Stimulated activated CD8-positive, alpha-beta memory T cell treated with anti-CD3 and anti-CD28 coated beads, Interleukin-7, amount 100 ng/mL, for 48 hours (primary cell): ENCODE measurements around the gene INSIG1.

Source experiments
- DNase-seq, 2 donors: peaks; one replicate each; pipeline ENCODE4 v3.0.0-alpha.2; 2020; ENCODE audit warnings: low read depth in 1 of 2; ENCODE audit errors: extremely low read depth in 1 of 2

The INSIG1 gene

GRCh38 chr7:155265961-155266360, 31.7 kb upstream of the INSIG1 start:
- no peak for DNase-seq

DNA sequence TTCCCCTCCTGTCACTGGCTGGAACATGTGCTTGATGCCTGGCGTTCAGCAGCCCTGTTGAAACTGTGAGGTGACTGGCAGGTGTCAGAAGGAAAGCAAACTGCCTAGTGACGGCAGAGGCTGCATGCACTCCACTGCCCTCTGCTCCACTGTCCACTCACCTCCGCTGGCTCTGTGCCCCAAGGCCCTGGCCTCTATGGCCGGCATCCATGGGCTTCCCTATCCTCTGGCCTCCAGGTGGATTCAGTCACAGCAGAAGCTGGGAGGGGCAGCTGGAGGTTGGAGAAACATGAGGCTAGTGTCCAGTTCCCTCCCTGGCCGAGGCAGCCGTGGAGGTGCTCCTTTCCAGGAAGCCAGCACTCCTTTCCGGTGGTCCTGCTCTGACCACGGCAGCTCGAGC, 31.2 kb upstream of the INSIG1 start:
- no peak for DNase-seq

DNA sequence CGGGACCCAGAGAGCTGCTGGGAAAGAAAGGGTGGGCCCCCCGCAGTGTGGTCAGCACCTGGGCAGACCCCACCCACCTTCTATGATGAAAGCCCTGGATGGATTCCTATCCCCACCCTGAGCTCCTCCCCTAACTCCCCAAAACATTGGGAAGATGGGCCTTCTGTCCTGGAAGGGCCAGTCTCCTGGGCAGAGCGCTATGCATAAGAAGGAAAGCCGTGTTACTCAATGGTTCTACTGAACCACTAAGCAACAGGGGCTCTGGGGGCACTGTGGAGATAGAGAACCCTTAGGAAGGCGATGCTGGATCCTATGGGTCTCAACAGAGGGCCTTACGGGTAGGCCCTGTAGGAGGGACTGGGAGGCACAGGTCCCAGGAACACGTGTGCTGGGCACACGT, 30.7 kb upstream of the INSIG1 start:
- DNase-seq = no peak

DNA sequence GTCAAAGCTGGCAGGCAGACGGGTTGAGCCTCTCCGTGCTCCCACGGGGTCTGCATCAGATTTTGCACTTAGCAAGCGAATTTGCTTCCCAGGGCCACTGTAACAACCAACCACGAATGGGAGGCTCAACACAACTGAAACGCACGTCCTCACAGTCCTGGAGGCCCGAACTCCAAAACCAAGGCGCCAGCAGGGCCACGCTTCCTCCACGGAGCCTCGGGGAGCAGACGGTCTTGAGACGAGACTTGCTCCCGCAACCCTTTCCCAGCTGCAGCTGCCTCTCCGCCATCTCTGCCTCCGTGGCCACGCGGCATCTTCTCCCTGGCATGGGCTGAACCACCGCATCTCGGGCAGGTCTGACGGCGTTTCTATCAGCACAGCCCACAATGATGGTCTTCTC, 30.2 kb upstream of the INSIG1 start:
- DNase-seq = no peak

DNA sequence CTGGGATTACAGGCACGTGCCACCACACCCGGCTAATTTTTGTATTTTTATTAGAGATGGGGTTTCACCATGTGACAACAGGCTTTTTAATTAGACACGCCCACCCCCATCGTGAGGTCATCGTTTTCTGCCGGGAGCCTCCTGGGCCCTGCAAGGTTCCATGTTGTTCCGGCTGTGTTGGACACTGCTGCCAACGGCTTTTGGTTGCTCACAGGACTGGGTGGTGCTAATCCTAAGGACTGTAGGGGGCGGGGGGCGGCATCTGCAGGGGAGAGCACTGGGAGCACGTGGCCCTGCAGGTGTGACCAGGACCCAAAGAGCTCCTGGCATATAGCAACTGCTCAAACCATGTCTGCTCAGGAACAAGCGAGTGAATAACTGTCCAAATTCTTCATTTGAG, 29.5 kb upstream of the INSIG1 start:
- no peak for DNase-seq

GRCh38 chr7:155268921-155269650, 28.6 kb upstream of the INSIG1 start:
- DNase-seq = no peak

GRCh38 chr7:155269766-155270585, 27.7 kb upstream of the INSIG1 start:
- no peak for DNase-seq

DNA sequence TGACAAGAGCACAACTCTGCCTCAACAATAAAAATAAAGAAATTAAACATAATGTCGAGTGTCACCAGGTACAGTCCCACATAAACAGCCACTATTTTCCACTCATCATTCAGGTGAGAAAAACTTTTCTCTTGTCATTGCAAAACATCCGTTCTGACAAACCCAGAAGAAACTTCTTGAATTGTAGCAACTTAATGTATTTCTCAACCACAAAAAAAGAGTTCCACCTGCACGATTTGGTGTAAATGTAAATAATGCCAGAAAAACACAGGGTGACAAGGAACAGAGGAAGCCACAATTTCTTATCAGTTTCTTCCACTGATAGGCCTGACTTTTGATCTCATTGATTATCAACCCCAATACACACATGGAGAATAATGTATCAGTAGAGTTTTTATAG, 26.8 kb upstream of the INSIG1 start:
- DNase-seq = no peak

DNA sequence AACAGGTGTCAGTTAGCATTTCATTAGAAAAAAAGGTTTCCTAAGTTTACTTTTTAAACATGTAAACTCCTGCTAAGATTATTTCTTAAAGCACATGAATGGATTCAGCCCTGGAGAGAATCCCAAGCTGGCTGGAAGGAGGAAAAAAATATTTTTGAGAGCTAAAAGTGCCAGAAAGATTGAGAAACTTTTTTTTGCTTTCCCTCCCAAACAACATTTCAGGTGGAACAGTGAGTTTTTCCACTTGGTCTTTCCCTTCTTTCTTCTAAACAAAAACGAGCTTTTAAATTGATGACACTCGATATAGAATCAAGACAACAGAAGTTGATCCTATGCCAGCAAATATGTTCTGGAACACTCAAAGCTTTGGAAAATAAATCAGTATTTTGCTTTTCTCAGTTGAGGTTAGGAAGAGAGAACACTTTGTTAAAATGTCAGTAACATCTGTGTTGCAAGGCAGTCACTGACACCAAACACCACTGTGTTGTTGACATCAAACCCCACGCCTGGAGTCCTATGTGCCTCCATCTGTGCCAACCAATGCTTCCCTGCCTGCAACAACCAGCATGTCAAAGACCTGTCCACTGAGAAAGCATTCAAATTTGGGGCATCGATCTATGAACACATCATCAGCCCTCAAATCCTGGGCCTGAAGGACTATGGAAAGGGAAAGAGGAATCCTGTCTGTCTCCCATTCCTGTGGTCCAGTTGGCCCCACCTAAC, 22.9 kb upstream of the INSIG1 start:
- DNase-seq = no peak

- no peak for DNase-seq
These were observed 21.5 kb upstream of the INSIG1 start for GRCh38 chr7:155276042-155276799.

DNA sequence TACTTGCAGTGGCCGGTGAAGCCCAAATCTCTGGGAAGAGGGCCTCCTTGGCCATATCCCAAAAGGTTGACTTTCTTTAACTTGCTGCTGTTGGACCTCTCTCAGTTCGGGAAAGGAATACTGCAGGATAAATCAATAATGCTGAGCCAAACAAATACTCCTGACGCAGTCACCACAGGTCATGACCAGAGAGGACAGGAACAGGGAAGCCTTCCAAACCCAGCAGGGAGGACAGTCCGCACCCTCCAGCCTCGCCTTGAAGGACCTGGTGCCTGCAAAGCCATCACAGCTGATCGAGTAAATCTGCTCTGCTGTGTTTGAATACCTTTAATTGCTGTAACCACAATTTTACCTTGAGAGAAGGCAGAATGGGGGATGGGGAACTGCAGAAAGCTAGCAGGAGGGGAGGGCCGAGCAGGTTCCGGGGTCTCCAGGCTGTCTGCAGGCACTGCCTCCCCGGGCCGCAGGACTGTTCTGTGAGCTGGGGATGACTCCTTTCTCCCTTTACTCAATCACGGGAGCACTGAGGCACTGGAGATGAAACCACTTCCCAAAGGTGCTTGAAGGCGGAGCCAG, 20.8 kb upstream of the INSIG1 start:
- no peak for DNase-seq

- no peak for DNase-seq
These were observed 20.2 kb upstream of the INSIG1 start for GRCh38 chr7:155277385-155277994.

GRCh38 chr7:155278921-155279320, 18.8 kb upstream of the INSIG1 start:
- no peak for DNase-seq

GRCh38 chr7:155279787-155280445, 17.8 kb upstream of the INSIG1 start:
- DNase-seq = no peak

DNA sequence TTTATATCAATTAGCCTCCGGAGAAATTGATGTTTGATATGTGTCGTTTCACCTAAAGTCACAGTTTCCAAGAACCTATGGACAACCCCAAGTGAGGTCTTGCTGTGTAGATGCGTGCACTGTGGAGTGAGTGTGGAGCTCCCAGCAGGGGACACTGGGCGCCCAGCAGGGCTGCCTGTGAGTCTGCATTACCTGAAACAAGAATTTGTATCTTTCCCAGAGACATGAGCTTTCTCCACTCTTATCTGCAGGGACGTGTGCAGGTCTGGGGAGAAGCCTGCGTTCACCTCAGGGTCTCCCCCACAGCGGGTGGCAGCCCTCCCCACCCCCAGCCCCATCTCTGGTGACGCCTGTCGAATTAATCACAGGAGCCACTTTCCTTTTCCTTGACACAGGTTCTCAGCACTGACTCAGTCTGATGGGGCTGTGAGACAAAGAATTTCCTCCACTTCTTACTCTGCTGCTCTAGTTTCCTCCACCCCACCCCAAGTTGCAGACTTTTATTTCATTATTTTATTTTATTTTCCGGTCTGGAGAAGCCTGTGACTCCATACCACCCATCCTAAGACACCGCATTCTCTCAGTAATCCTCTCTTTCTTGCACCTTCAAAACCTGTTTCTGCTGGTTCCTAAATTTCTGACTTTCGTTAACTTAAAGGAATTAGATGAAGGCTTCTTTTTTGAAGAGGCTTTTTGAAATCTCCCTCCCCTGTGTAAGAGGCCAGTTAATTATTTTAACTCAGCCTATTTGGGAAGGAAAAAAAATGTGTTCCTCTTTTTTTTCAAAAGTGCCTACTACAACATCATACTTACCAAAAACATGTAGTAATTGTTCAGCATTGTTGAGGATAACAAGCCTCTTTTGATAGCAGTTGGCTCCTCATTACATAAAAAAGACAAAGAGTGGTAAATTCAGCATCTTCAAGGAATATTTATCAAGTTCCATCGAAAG, 17.0 kb upstream of the INSIG1 start:
- no peak for DNase-seq

GRCh38 chr7:155281398-155281969, 16.2 kb upstream of the INSIG1 start:
- no peak for DNase-seq

DNA sequence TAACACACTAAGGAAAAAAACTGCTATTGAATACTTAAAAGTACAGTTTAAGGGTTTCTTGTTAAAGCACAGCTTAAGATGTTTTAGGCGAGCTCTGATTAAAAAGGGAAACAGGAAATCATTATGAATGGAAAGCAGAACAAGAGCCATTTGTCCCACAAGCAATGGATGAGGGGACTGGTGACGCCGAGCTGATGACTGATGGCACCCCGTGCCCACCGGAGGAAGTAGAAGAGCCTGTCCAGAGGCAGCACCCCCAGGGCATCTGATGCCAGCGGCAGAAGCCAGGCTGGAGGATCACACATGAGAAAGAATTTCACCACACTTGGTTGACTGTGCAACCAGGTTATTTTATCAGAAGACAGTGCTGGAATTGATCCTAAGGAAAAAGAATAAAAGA, 15.0 kb upstream of the INSIG1 start:
- DNase-seq = no peak

- no peak for DNase-seq
These were observed 14.0 kb upstream of the INSIG1 start for GRCh38 chr7:155283565-155284194.
